ENCODE measurements around the gene TEAD1. TPM values are rescaled to one million over a fixed set of nuclear protein-coding genes. Genes with fewer than 3 reads are reported as not detected.

TEAD1 gene
- polyA plus RNA-seq, 1 donor (not counting 4 experiments of a cell fraction or from before 2014, with no cell fraction given): 32.7 TPM

DNA sequence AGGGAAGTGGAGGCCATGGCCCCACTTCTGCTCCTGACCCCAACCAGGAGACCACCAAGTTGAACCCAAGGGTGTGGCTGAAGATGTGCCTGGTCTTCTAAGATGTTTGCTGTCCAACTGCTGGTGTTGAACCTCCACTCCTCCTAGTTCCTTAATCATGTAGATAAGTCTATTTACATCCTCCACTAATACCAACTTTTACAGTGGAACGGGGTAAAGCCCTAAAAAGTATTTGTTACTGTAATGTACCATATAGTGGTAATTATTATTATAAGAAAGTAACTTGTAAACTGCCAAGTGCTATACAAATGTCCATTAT is 315.9 kb downstream of the TEAD1 start:
- peaks cover 2 to 6% of the 10 kb centered on the region in 2 experiments for H3K36me3 ChIP-seq (ENCODE audit: control insufficient read depth in 2 of 2, extremely low read depth in 1 of 2, insufficient read depth in 2 of 2, low read length in 2 of 2)
- no peak overlapping the region for H3K4me3 ChIP-seq (ENCODE audit: control insufficient read depth in 2 of 3, extremely low read depth in 1 of 3, insufficient read depth in 2 of 3, low read depth in 1 of 3, low read length in 3 of 3)
- H4K20me1 ChIP-seq (ENCODE audit: control insufficient read depth, extremely low read depth, insufficient read depth, low read length): no peaks in the 10 kb centered on the region
- no peak overlapping the region for H2AFZ ChIP-seq (ENCODE audit: control insufficient read depth, low read length)
- dilution Hi-C loops (cut with MboI; ENCODE audit: extremely low pct_ligation_motif_present, low sequenced_read_pairs): loop anchor here (25.0 kb wide), 1 partner anchor 172 kb away; no protein-coding TSS in a partner anchor
- no peaks in the 10 kb centered on the region for H3K9me1 ChIP-seq (ENCODE audit: control insufficient read depth, extremely low read depth, insufficient read depth, low read length)
- FAIRE-seq: no peak
- TF ChIP-seq, protein P1, sequence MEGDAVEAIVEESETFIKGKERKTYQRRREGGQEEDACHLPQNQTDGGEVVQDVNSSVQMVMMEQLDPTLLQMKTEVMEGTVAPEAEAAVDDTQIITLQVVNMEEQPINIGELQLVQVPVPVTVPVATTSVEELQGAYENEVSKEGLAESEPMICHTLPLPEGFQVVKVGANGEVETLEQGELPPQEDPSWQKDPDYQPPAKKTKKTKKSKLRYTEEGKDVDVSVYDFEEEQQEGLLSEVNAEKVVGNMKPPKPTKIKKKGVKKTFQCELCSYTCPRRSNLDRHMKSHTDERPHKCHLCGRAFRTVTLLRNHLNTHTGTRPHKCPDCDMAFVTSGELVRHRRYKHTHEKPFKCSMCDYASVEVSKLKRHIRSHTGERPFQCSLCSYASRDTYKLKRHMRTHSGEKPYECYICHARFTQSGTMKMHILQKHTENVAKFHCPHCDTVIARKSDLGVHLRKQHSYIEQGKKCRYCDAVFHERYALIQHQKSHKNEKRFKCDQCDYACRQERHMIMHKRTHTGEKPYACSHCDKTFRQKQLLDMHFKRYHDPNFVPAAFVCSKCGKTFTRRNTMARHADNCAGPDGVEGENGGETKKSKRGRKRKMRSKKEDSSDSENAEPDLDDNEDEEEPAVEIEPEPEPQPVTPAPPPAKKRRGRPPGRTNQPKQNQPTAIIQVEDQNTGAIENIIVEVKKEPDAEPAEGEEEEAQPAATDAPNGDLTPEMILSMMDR (optimal IDR thresholded peaks at IDR 0.05 in 1 of 3, IDR thresholded peaks at IDR 0.05 in 1 of 3, conservative IDR thresholded peaks at IDR 0.05 in 1 of 3; ENCODE audit: extremely low read depth in 1 of 3, insufficient read depth in 2 of 3, low read length in 3 of 3): no peak
- TF ChIP-seq EZH2 (IDR thresholded peaks at IDR 0.05; ENCODE audit: low read length): no peak
- H3K9me3 ChIP-seq (ENCODE audit: control insufficient read depth, low read depth, low read length): no peaks in the 10 kb centered on the region
- no peak overlapping the region for H3K9ac ChIP-seq (ENCODE audit: control insufficient read depth, extremely low read depth, insufficient read depth, low read length)
- H3K4me1 ChIP-seq (ENCODE audit: control insufficient read depth, extremely low read depth, insufficient read depth, low read length): peaks cover 21% of the 10 kb centered on the region
- no peak overlapping the region for H3K27ac ChIP-seq (ENCODE audit: control insufficient read depth, insufficient read depth, low read length)
- no peak overlapping the region for H3K4me2 ChIP-seq (ENCODE audit: control insufficient read depth, extremely low read depth, insufficient read depth, low read depth, low read length)
- H3K27me3 ChIP-seq (ENCODE audit: control insufficient read depth, extremely low read depth, insufficient read depth, low read length): no peaks in the 10 kb centered on the region
- DNase-seq (ENCODE audit: low read depth, low spot score): no peak
- no peaks in the 10 kb centered on the region for H3K79me2 ChIP-seq (ENCODE audit: control insufficient read depth, insufficient read depth, low read length)

DNA sequence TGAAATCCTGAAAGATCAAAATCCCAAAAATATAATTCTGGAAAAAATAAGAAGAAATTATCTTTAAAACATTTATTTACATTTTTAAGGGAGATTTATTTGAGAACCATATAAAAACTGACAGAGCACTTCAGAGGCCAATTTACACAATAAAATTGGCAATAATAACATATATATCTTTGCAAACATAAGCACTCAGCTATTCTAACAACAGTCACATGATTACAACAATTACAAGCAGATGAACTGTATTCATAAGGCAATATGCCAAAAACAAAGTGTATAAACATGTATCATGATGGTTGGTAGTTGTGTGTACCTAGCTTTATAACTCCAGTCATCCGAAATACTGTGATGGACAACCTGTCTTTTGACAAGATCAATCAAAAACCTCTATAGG is 317.2 kb downstream of the TEAD1 start:
- H3K9me1 ChIP-seq (ENCODE audit: control insufficient read depth, extremely low read depth, insufficient read depth, low read length): no peaks in the 10 kb centered on the region
- no peak overlapping the region for H3K4me3 ChIP-seq (ENCODE audit: control insufficient read depth in 2 of 3, extremely low read depth in 1 of 3, insufficient read depth in 2 of 3, low read depth in 1 of 3, low read length in 3 of 3)
- no peak overlapping the region for H3K27ac ChIP-seq (ENCODE audit: control insufficient read depth, insufficient read depth, low read length)
- DNase-seq (ENCODE audit: low read depth, low spot score) (no peak), FAIRE-seq (no peak)
- TF ChIP-seq, protein P1 (optimal IDR thresholded peaks at IDR 0.05 in 1 of 3, IDR thresholded peaks at IDR 0.05 in 1 of 3, conservative IDR thresholded peaks at IDR 0.05 in 1 of 3; ENCODE audit: extremely low read depth in 1 of 3, insufficient read depth in 2 of 3, low read length in 3 of 3): no peak
- no peak for TF ChIP-seq EZH2 (IDR thresholded peaks at IDR 0.05; ENCODE audit: low read length)
- H3K9ac ChIP-seq (ENCODE audit: control insufficient read depth, extremely low read depth, insufficient read depth, low read length): no peak overlapping the region
- no peaks in the 10 kb centered on the region for H3K27me3 ChIP-seq (ENCODE audit: control insufficient read depth, extremely low read depth, insufficient read depth, low read length)
- H3K4me1 ChIP-seq (ENCODE audit: control insufficient read depth, extremely low read depth, insufficient read depth, low read length): peaks cover 21% of the 10 kb centered on the region
- peaks cover 1% of the 10 kb centered on the region for H3K9me3 ChIP-seq (ENCODE audit: control insufficient read depth, low read depth, low read length)
- H3K36me3 ChIP-seq (ENCODE audit: control insufficient read depth in 2 of 2, extremely low read depth in 1 of 2, insufficient read depth in 2 of 2, low read length in 2 of 2): no peaks in the 10 kb centered on the region
- H4K20me1 ChIP-seq (ENCODE audit: control insufficient read depth, extremely low read depth, insufficient read depth, low read length): no peaks in the 10 kb centered on the region
- no peak overlapping the region for H2AFZ ChIP-seq (ENCODE audit: control insufficient read depth, low read length)
- no peaks in the 10 kb centered on the region for H3K79me2 ChIP-seq (ENCODE audit: control insufficient read depth, insufficient read depth, low read length)
- dilution Hi-C loops (cut with MboI; ENCODE audit: extremely low pct_ligation_motif_present, low sequenced_read_pairs): loop anchor here (25.0 kb wide), 1 partner anchor 171 kb away; no protein-coding TSS in a partner anchor
- no peak overlapping the region for H3K4me2 ChIP-seq (ENCODE audit: control insufficient read depth, extremely low read depth, insufficient read depth, low read depth, low read length)
